ENCODE results near the gene HYAL3. TPM values are rescaled to one million over a fixed set of nuclear protein-coding genes. Genes with fewer than 3 reads are reported as not detected.

Gene HYAL3
- total RNA-seq, 2 experiments from 2014 or later: 3.0 to 3.2 TPM

GRCh38 chr3:50345586-50346234, 46.5 kb upstream of the HYAL3 start, which contains the start of gene ZMYND10:
Gene ZMYND10, minus strand, starts transcription at chr3:50345732. Its CDS starts 153 bp downstream, at chr3:50345579.
- Mint-ChIP-seq H3K4me3 (peak within 1 kb of the TSS; percentile 77), H3K27me3 (no peaks in the 10 kb centered on the region), H3K9me3 (no peaks in the 10 kb centered on the region), H3K36me3 (ENCODE audit: low read depth) (peaks cover 26% of the 10 kb centered on the region), H3K4me1 (ENCODE audit: low read depth) (peaks cover 60% of the 10 kb centered on the region), H3K27ac (no peak within 1 kb of the TSS)
- ChIA-PET CTCF (interaction anchor here (1.0 kb wide), 1 partner anchor 10 kb away, joined by 4 read pairs; no protein-coding TSS in a partner anchor), POLR2A (interaction anchor here (0.9 to 2.2 kb wide), 2 partner anchors 9 to 46 kb away, joined by 3 to 21 read pairs; partner anchors contain the start of genes HYAL3 and NAA80)
- Histone ChIP-seq H3K4me1 (ENCODE audit: insufficient read depth, low read length) (peaks cover 73% of the 10 kb centered on the region), H3K36me3 (ENCODE audit: insufficient read depth, low read length) (peaks cover 18% of the 10 kb centered on the region), H3K4me3 (ENCODE audit: low read length) (peak within 1 kb of the TSS; percentile 39), H3K27me3 (ENCODE audit: control insufficient read depth in 1 of 2, insufficient read depth in 2 of 2, low read length in 2 of 2) (no peaks in the 10 kb centered on the region), H3K27ac (ENCODE audit: low read depth in 1 of 2, low read length in 2 of 2) (no peak within 1 kb of the TSS), H3K9me3 (ENCODE audit: control insufficient read depth in 1 of 2, insufficient read depth in 1 of 2, low read length in 2 of 2) (no peaks in the 10 kb centered on the region)
- peak; percentile 26 for ATAC-seq (ENCODE audit: poor library complexity)
- peak; percentile 59 to 89 (median 72) for DNase-seq
- TF ChIP-seq CTCF (IDR thresholded peaks at IDR 0.05): no peak
- intact Hi-C loops (cut with DNase I, micrococcal nuclease): loop anchor here (5.0 kb wide), 1 partner anchor 267 kb away; the partner anchor contains the start of gene CISH (in 2 of the 2)

GRCh38 chr3:50345008-50345407, 45.8 kb upstream of the HYAL3 start:
- Mint-ChIP-seq H3K27me3 (no peaks in the 10 kb centered on the region), H3K4me1 (ENCODE audit: low read depth) (peaks cover 56% of the 10 kb centered on the region), H3K36me3 (ENCODE audit: low read depth) (peaks cover 19% of the 10 kb centered on the region), H3K4me3 (no peak overlapping the region), H3K27ac (no peak overlapping the region), H3K9me3 (no peaks in the 10 kb centered on the region)
- Histone ChIP-seq H3K27me3 (ENCODE audit: control insufficient read depth in 1 of 2, insufficient read depth in 2 of 2, low read length in 2 of 2) (no peaks in the 10 kb centered on the region), H3K4me1 (ENCODE audit: insufficient read depth, low read length) (peaks cover 73% of the 10 kb centered on the region), H3K9me3 (ENCODE audit: control insufficient read depth in 1 of 2, insufficient read depth in 1 of 2, low read length in 2 of 2) (no peaks in the 10 kb centered on the region), H3K4me3 (ENCODE audit: low read length) (peak overlapping the region; percentile 39), H3K36me3 (ENCODE audit: insufficient read depth, low read length) (peaks cover 18% of the 10 kb centered on the region), H3K27ac (ENCODE audit: low read depth in 1 of 2, low read length in 2 of 2) (no peak overlapping the region)
- no peak for TF ChIP-seq CTCF (IDR thresholded peaks at IDR 0.05)
- no peak for DNase-seq
- ATAC-seq (ENCODE audit: poor library complexity): no peak
- ChIA-PET CTCF (interaction anchor here (1.0 kb wide), 1 partner anchor 9 kb away, joined by 4 read pairs; no protein-coding TSS in a partner anchor), POLR2A (interaction anchor here (0.9 to 2.2 kb wide), 2 partner anchors 8 to 45 kb away, joined by 3 to 21 read pairs; partner anchors contain the start of genes HYAL3 and NAA80)
- intact Hi-C loops (cut with DNase I, micrococcal nuclease): loop anchor here (5.0 kb wide), 1 partner anchor 267 kb away; the partner anchor contains the start of gene CISH (in 2 of the 2)

- no peak for TF ChIP-seq CTCF (IDR thresholded peaks at IDR 0.05)
- Mint-ChIP-seq H3K4me3 (peak overlapping the region; percentile 57), H3K9me3 (no peaks in the 10 kb centered on the region), H3K36me3 (ENCODE audit: low read depth) (peaks cover 13% of the 10 kb centered on the region), H3K27ac (no peak overlapping the region), H3K27me3 (no peaks in the 10 kb centered on the region), H3K4me1 (ENCODE audit: low read depth) (peaks cover 60% of the 10 kb centered on the region)
- CTCF ChIA-PET: no interaction called here
- Histone ChIP-seq H3K4me3 (ENCODE audit: low read length) (no peak overlapping the region), H3K4me1 (ENCODE audit: insufficient read depth, low read length) (peaks cover 73% of the 10 kb centered on the region), H3K9me3 (ENCODE audit: control insufficient read depth in 1 of 2, insufficient read depth in 1 of 2, low read length in 2 of 2) (no peaks in the 10 kb centered on the region), H3K36me3 (ENCODE audit: insufficient read depth, low read length) (peaks cover 8% of the 10 kb centered on the region), H3K27ac (ENCODE audit: low read depth in 1 of 2, low read length in 2 of 2) (no peak overlapping the region), H3K27me3 (ENCODE audit: control insufficient read depth in 1 of 2, insufficient read depth in 2 of 2, low read length in 2 of 2) (no peaks in the 10 kb centered on the region)
- POLR2A ChIA-PET: interaction anchor here (7.9 kb wide), 1 partner anchor 6 kb away, joined by 214 read pairs; the partner anchor contains the start of genes CYB561D2 and NPRL2
- ATAC-seq (ENCODE audit: poor library complexity) (no peak), DNase-seq (peak in 1 of 14 experiments; percentile 56)
- intact Hi-C loops (cut with DNase I, micrococcal nuclease): no loop called here
Measured at GRCh38 chr3:50342813-50343633, 43.8 kb upstream of the HYAL3 start.
